ENCODE data around the gene ANKDD1B.

- TF ChIP-seq CTCF (conservative IDR thresholded peaks at IDR 0.05) = no peak
- no peak for TF ChIP-seq ZFX (IDR thresholded peaks at IDR 0.05)
Measured at GRCh38 chr5:75694781-75695180, 83.5 kb downstream of the ANKDD1B start.

Measured in C4-2B (cell line).